Thyroid gland (tissue), 4 donors: ENCODE data around the gene ISM1.

Source experiments
- CTCF ChIP-seq, 6 experiments: fragments of 200-600 bp in 3 of 6; fragments of 450-650 bp in 3 of 6; sonication (generic) in 3 of 6; IDR thresholded peaks; one replicate each; pipeline ENCODE4 v1.5.1; 2016 to 2019; ENCODE audit warnings: antibody characterized with exemption in 6 of 6, mild to moderate bottlenecking in 2 of 6, inconsistent platforms in 1 of 6, moderate library complexity in 1 of 6
- POLR2A ChIP-seq, 2 donors: fragments of 450-650 bp; IDR thresholded peaks; one replicate each; pipeline ENCODE4 v1.6.1; 2017; ENCODE audit warnings: antibody characterized with exemption in 2 of 2, mild to moderate bottlenecking in 2 of 2, moderate library complexity in 1 of 2

DNA sequence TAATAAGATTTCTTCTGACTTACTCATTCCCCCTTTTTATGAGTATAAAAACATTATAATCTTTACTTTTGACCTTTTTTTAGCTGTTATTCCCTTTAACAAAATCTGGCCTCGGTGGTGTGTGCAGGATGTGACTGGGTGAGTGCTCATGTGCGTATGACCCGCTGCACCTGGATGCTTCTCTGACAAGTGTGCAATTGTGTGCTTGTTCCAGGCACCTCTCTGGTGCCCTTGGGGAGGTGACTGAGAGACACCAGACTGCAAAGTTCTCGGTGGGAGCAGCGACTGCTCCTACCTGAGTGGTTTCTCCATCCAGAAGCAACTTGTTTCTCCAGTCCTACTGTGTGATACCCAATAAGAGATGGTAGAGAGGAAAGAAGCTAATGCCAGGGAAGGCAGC, 65.0 kb downstream of the ISM1 start:
- TF ChIP-seq POLR2A (IDR thresholded peaks at IDR 0.05) (no peak), CTCF (IDR thresholded peaks at IDR 0.05) (no peak)
